ENCODE data around the gene MAGI3. TPM values are rescaled to one million over a fixed set of nuclear protein-coding genes. Genes with fewer than 3 reads are reported as not detected.

MAGI3 gene
- total RNA-seq, 2 donors from 2014 or later: 6.3 to 8.4 TPM

GRCh38 chr1:113617438-113618141 is 227.3 kb downstream of the MAGI3 start:
- ATAC-seq: peak in 1 of 2 donors; percentile 67
- no peaks in the 10 kb centered on the region for H3K9me3 Mint-ChIP-seq
- DNase-seq (ENCODE audit: low spot score in 2 of 2): no peak
- no peak overlapping the region for H3K27ac Mint-ChIP-seq
- no peaks in the 10 kb centered on the region for H3K36me3 Mint-ChIP-seq

GRCh38 chr1:113628997-113629396 is 238.7 kb downstream of the MAGI3 start:
- no peak for DNase-seq (ENCODE audit: low spot score in 2 of 2)
- Mint-ChIP-seq H3K9me3 (peaks cover 15 to 22% of the 10 kb centered on the region in 2 donors), H3K36me3 (peaks cover 34 to 38% of the 10 kb centered on the region in 2 donors), H3K27ac (no peak overlapping the region)
- no peak for ATAC-seq

DNA sequence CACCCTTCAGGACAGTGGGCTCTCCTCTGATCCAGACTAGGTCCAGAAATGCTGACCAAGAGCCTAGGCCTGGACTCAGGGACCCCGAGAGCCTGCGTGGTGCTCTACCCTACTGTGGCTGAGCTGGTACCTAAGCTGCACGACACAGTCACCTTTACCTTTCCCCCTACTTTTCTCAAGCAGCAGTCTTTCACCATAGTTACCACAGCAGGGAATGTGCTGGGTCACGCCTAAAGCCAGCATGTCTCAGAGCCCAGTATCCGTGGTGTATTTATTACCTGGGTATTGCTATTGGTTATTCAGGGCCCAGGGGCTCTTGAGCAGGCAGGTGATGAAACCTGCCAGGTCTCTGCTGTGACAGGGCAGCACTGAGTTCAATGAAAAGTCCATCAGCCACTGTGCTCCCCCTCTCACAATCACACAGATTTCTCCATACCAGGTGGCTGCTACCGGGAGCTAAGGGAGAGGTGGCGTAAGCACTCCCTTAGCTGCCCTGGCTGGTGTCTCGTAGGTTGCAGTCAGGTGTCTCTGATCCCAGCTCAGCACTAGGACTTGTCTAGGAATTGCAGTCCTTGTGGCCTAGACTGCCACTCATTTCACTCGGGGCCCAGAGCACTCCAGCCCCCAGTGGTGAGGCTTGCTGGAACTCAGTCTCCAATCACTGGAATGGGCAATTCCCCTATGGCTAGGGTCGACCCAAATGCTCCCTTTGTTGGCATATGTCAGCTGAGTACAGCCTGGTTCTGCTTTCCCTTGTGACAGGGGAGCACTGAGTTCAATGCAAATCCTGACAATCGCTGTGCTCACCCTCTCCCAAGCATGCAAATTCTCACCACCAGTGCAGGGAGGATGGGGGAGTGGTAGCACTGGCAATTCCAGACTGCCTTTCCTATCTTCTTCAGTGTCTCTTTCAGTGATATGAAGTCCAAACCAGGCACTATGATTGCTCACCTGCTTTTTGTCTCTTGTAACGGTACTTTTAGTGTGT is 240.3 kb downstream of the MAGI3 start:
- Mint-ChIP-seq H3K27ac (no peak overlapping the region), H3K9me3 (peaks cover 14 to 22% of the 10 kb centered on the region in 2 donors), H3K36me3 (peaks cover 28 to 38% of the 10 kb centered on the region in 2 donors)
- DNase-seq (ENCODE audit: low spot score in 2 of 2) (no peak), ATAC-seq (no peak)

DNA sequence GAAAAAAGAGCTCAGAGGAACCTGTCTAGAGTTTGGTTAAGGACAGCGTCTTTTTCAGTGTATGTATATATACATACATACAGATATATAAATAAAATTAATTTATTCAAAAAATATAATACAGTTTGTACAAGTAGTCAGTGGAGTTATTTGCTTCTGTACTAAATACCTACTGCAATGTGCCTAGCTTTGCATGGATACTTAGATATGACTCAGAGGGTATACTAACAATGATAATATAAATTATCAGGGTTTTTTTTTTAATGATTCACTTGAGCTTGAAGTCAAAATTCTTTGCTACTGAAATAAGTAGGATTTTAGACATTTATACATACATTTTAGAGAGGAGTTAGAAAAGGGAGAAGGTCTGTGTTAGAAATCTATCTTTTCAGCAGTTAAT is 251.1 kb downstream of the MAGI3 start:
- DNase-seq (ENCODE audit: low spot score in 2 of 2) (no peak), ATAC-seq (no peak)
- H3K36me3 Mint-ChIP-seq: no peaks in the 10 kb centered on the region
- H3K9me3 Mint-ChIP-seq: peaks cover 0 to 5% of the 10 kb centered on the region in 2 donors
- H3K27ac Mint-ChIP-seq: no peak overlapping the region

DNA sequence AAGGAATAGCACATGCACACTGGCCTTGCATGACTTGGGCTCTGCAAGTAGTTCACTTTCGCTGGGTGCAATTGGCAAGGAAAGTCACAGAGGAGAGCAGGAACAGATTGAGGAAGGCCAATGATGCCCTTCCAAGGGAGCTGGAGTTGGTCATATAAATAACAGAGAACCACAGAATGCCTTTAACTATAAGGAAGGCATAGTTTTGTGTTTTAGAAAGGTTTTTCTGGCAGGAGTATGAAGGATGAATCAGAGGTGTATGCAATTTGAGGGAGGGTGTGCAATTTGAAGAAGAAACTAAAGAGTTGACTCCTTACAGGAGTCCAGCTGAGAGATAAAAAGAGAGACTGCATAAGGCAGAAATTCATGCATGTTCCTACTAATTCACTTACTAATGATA is 256.8 kb downstream of the MAGI3 start:
- no peak for ATAC-seq
- Mint-ChIP-seq H3K27ac (no peak overlapping the region), H3K9me3 (no peaks in the 10 kb centered on the region), H3K36me3 (no peaks in the 10 kb centered on the region)
- no peak for DNase-seq (ENCODE audit: low spot score in 2 of 2)

DNA sequence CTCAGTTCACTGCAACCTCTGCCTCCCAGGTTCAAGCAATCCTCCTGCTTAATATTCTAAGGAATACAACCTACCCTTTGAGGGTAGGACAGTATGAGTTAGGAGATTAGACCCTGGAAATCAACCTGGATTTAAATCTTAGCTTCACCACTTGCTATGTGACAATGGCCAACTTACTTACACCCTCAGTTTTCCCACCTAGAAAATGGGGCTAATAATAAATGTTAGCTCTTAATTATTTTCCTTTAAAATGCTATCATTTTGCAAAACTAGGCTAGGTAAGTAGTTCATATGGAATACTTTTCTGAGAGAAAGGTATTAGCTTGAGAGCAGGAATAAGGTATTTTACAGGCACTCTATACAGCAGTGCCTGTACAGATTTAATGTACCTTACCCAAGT is 258.2 kb downstream of the MAGI3 start:
- no peak for ATAC-seq
- no peaks in the 10 kb centered on the region for H3K9me3 Mint-ChIP-seq
- DNase-seq (ENCODE audit: low spot score in 2 of 2): no peak
- no peaks in the 10 kb centered on the region for H3K36me3 Mint-ChIP-seq
- no peak overlapping the region for H3K27ac Mint-ChIP-seq

GRCh38 chr1:113652771-113653170 is 262.5 kb downstream of the MAGI3 start:
- Mint-ChIP-seq H3K36me3 (no peaks in the 10 kb centered on the region), H3K27ac (no peak overlapping the region), H3K9me3 (no peaks in the 10 kb centered on the region)
- DNase-seq (ENCODE audit: low spot score in 2 of 2) (no peak), ATAC-seq (no peak)

GRCh38 chr1:113653741-113654140 is 263.4 kb downstream of the MAGI3 start:
- ATAC-seq (no peak), DNase-seq (ENCODE audit: low spot score in 2 of 2) (no peak)
- Mint-ChIP-seq H3K36me3 (no peaks in the 10 kb centered on the region), H3K9me3 (no peaks in the 10 kb centered on the region), H3K27ac (no peak overlapping the region)

- H3K9me3 Mint-ChIP-seq: no peaks in the 10 kb centered on the region
- ATAC-seq (no peak), DNase-seq (ENCODE audit: low spot score in 2 of 2) (no peak)
- H3K36me3 Mint-ChIP-seq: no peaks in the 10 kb centered on the region
- H3K27ac Mint-ChIP-seq: no peak overlapping the region
Measured at GRCh38 chr1:113654883-113655282, 264.6 kb downstream of the MAGI3 start.

DNA sequence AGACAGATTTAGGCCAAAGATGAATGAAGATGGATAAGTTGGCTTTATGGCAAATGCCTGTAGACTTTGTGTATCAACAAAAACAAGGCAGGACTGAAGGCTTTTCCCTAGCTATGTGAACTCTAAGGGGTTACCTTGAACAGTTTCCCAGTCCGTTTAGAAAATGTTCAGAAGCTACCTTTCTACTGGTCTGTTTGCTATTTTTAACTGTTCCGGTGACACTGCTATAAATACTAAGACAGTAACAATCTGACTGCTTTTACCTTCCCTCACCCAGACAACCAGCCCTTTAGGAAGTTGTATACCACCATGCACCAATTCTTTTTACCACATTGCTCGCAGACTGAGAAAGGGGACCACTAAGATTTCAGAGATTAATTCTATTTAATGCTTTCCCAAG is 266.8 kb downstream of the MAGI3 start:
- no peak overlapping the region for H3K27ac Mint-ChIP-seq
- no peaks in the 10 kb centered on the region for H3K36me3 Mint-ChIP-seq
- ATAC-seq: no peak
- H3K9me3 Mint-ChIP-seq: no peaks in the 10 kb centered on the region
- no peak for DNase-seq (ENCODE audit: low spot score in 2 of 2)

GRCh38 chr1:113657556-113658063 is 267.3 kb downstream of the MAGI3 start:
- no peak for DNase-seq (ENCODE audit: low spot score in 2 of 2)
- H3K36me3 Mint-ChIP-seq: no peaks in the 10 kb centered on the region
- ATAC-seq: no peak
- H3K9me3 Mint-ChIP-seq: no peaks in the 10 kb centered on the region
- no peak overlapping the region for H3K27ac Mint-ChIP-seq

DNA sequence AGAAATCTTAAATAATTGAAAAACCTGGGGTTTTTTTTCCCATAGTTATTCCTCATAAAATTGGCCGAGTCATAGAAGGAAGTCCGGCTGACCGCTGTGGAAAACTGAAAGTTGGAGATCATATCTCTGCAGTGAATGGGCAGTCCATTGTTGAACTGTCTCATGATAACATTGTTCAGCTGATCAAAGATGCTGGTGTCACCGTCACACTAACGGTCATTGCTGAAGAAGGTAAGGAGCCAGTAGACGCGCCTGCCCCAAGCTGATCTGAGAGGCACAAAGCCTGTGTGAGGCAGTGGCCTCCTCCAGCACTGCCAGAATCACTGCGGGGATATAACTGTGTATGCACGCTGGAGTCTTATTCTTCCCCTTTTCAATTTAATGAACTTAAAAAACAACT is 268.7 kb downstream of the MAGI3 start:
- Mint-ChIP-seq H3K27ac (no peak overlapping the region), H3K9me3 (no peaks in the 10 kb centered on the region), H3K36me3 (no peaks in the 10 kb centered on the region)
- DNase-seq (ENCODE audit: low spot score in 2 of 2) (no peak), ATAC-seq (no peak)

GRCh38 chr1:113659556-113659955 is 269.2 kb downstream of the MAGI3 start:
- Mint-ChIP-seq H3K36me3 (no peaks in the 10 kb centered on the region), H3K27ac (no peak overlapping the region), H3K9me3 (no peaks in the 10 kb centered on the region)
- DNase-seq (ENCODE audit: low spot score in 2 of 2) (no peak), ATAC-seq (no peak)

DNA sequence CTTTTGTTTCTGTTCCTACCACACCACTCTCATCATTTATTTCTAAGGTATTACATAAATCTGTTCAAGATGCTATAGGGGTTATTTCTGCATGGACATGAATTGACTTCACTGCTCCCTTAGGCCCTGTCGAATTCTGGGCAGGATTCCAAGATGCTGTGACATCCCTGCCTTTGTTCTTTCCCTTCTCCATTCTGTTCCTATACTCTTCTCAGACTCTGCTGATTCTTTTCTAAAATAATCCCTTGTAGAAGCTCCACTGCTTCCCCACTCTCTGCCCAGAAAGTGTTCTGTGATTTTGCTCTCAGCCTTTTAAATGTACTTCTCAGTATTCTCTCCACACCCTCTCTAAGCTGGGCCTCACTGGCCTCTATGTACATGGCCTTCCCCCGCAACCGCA is 269.8 kb downstream of the MAGI3 start:
- Mint-ChIP-seq H3K9me3 (no peaks in the 10 kb centered on the region), H3K27ac (no peak overlapping the region), H3K36me3 (no peaks in the 10 kb centered on the region)
- ATAC-seq (no peak), DNase-seq (ENCODE audit: low spot score in 2 of 2) (no peak)

GRCh38 chr1:113662101-113662500 is 271.8 kb downstream of the MAGI3 start:
- Mint-ChIP-seq H3K36me3 (no peaks in the 10 kb centered on the region), H3K9me3 (no peaks in the 10 kb centered on the region), H3K27ac (no peak overlapping the region)
- ATAC-seq: no peak
- DNase-seq (ENCODE audit: low spot score in 2 of 2): no peak

GRCh38 chr1:113663165-113663951 is 273.0 kb downstream of the MAGI3 start:
- ATAC-seq: no peak
- H3K36me3 Mint-ChIP-seq: no peaks in the 10 kb centered on the region
- H3K27ac Mint-ChIP-seq: no peak overlapping the region
- DNase-seq (ENCODE audit: low spot score in 2 of 2): no peak
- H3K9me3 Mint-ChIP-seq: no peaks in the 10 kb centered on the region

DNA sequence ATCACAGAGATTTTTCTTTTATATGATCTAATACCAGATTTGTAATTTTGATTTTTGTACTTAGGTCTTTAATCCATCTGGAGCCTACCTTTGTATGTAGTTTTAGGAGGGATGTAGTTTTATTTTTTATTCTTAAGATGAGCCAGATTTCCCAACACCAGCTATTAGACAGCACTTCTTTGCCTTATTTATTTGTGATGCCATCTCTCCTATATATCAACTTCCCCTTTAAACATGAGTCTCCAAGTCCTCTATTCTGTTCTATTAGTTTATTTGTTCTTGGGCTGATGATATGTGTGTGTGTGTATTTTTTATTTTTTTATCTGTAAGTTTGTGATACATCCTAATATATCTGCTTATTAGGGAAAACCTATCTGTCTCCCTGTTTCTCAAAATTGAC is 274.8 kb downstream of the MAGI3 start:
- H3K36me3 Mint-ChIP-seq: no peaks in the 10 kb centered on the region
- H3K27ac Mint-ChIP-seq: no peak overlapping the region
- no peaks in the 10 kb centered on the region for H3K9me3 Mint-ChIP-seq
- DNase-seq (ENCODE audit: low spot score in 2 of 2) (no peak), ATAC-seq (no peak)

Data from activated naive CD4-positive, alpha-beta T cell treated with anti-CD3 and anti-CD28 coated beads, Interleukin-2, amount 50 U/mL, for 72 hours (primary cell).